PFSK-1 (cell line): Measurements from ENCODE around the gene FGF9.

Source experiments
- POLR2AphosphoS5 ChIP-seq: IDR thresholded peaks from 2 replicates; pipeline ENCODE4 v1.6.1; 2012; ENCODE audit warnings: low read depth, mild to moderate bottlenecking, control low read depth, low read length, moderate library complexity
- SIN3A ChIP-seq: IDR thresholded peaks from 2 replicates; pipeline ENCODE4 v1.6.1; 2012; ENCODE audit warnings: mild to moderate bottlenecking, low read length, moderate library complexity, borderline replicate concordance; ENCODE audit not compliant: insufficient read depth
- TF ChIP-seq, protein P1 (sequence below), 2 experiments: IDR thresholded peaks; 2 replicates each; pipeline versions ENCODE4 v1.6.1 to v1.8.0; 2011 to 2012; ENCODE audit warnings: low read depth in 2 of 2, low read length in 2 of 2, control low read depth in 1 of 2, inconsistent platforms in 1 of 2, mild to moderate bottlenecking in 1 of 2, moderate library complexity in 1 of 2; ENCODE audit not compliant: insufficient read depth in 1 of 2

GRCh38 chr13:21691928-21692327 lies 21.1 kb downstream of the FGF9 start:
- TF ChIP-seq, protein P1, sequence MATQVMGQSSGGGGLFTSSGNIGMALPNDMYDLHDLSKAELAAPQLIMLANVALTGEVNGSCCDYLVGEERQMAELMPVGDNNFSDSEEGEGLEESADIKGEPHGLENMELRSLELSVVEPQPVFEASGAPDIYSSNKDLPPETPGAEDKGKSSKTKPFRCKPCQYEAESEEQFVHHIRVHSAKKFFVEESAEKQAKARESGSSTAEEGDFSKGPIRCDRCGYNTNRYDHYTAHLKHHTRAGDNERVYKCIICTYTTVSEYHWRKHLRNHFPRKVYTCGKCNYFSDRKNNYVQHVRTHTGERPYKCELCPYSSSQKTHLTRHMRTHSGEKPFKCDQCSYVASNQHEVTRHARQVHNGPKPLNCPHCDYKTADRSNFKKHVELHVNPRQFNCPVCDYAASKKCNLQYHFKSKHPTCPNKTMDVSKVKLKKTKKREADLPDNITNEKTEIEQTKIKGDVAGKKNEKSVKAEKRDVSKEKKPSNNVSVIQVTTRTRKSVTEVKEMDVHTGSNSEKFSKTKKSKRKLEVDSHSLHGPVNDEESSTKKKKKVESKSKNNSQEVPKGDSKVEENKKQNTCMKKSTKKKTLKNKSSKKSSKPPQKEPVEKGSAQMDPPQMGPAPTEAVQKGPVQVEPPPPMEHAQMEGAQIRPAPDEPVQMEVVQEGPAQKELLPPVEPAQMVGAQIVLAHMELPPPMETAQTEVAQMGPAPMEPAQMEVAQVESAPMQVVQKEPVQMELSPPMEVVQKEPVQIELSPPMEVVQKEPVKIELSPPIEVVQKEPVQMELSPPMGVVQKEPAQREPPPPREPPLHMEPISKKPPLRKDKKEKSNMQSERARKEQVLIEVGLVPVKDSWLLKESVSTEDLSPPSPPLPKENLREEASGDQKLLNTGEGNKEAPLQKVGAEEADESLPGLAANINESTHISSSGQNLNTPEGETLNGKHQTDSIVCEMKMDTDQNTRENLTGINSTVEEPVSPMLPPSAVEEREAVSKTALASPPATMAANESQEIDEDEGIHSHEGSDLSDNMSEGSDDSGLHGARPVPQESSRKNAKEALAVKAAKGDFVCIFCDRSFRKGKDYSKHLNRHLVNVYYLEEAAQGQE (IDR thresholded peaks at IDR 0.05; ENCODE audit: insufficient read depth in 1 of 2, low read depth in 2 of 2, low read length in 2 of 2) = no peak
- TF ChIP-seq POLR2AphosphoS5 (no peak), SIN3A (no peak)
